HG02610 (cell line): ENCODE measurements around the gene DRAXIN.

Source experiments
- ATAC-seq: cut with Tn5 transposase; IDR thresholded peaks from one replicate; pipeline ENCODE4 v1.9.1; 2021; ENCODE audit warnings: mild to moderate bottlenecking, moderate library complexity; ENCODE audit not compliant: unreplicated experiment

DRAXIN gene

GRCh38 chr1:11759791-11760190, 68.3 kb downstream of the DRAXIN start:
- ATAC-seq = no peak

DNA sequence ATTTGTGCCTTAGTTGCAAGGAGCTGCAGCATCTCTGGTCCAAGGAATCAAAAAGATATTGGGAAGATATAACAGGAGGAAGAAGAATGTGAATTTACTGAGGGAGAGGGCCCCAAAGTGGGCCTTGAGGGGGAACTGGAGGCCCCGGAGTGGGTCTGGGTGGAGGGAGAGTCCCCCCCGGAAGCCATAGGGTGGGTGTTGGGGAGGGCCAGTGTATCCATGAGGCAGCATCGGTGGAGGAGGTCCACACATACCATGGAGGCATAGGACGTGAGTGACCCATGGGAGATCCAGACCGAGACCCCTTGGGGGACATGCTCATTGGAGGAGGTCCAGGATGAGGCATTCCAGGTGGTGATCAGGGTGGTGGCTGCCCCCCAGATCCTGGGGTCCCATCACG, 69.8 kb downstream of the DRAXIN start:
- no peak for ATAC-seq

- no peak for ATAC-seq
Observed at GRCh38 chr1:11761988-11762406, 70.5 kb downstream of the DRAXIN start, which contains the start of gene C1orf167. TSS of gene C1orf167 (plus strand) at chr1:11762193. CDS start at chr1:11764401, 2,208 bp downstream.

- no peak for ATAC-seq
Observed at GRCh38 chr1:11764115-11764514, 72.6 kb downstream of the DRAXIN start.

GRCh38 chr1:11764519-11764918, 73.0 kb downstream of the DRAXIN start:
- no peak for ATAC-seq

- ATAC-seq = no peak
Observed at GRCh38 chr1:11765661-11766428, 74.3 kb downstream of the DRAXIN start.

DNA sequence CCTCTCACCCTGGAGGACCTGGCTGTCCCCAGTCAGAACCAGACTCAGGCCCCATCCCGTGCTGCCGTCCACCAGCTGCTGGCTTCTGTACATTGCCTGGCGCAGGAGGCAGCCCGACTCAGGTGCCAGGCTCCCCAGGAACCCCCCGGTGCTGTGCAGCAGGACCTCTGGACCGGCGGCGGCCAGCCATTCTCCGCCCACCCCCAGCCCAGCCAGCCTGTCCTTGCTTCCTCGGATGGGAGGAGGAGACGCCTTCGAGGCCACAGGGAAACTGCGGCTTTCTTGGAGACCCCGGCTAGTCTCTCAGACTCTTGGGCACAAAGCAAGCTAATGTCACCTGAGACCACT, 74.9 kb downstream of the DRAXIN start:
- no peak for ATAC-seq

GRCh38 chr1:11767922-11768704, 76.6 kb downstream of the DRAXIN start:
- no peak for ATAC-seq

DNA sequence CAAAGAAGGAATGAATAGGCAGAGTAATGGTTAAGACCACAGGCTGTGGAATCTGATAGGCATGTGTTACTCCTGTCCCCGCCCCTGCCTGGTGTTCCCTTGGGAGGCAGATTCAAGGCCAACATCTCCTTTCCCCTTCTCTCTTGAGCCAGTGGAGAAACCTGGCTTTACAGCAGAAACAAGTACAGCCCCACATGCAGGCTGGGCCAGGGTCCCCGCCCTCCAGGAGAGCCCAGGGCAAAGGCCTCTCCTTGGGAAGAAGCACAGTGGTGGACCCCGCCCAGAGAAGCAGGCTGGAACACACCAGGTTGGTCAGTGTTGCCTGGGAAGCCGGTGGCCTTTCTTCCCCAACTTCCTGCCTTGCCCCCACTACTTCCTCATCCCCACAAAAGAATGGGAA, 77.3 kb downstream of the DRAXIN start:
- ATAC-seq = no peak

GRCh38 chr1:11769274-11769673, 77.8 kb downstream of the DRAXIN start:
- no peak for ATAC-seq

DNA sequence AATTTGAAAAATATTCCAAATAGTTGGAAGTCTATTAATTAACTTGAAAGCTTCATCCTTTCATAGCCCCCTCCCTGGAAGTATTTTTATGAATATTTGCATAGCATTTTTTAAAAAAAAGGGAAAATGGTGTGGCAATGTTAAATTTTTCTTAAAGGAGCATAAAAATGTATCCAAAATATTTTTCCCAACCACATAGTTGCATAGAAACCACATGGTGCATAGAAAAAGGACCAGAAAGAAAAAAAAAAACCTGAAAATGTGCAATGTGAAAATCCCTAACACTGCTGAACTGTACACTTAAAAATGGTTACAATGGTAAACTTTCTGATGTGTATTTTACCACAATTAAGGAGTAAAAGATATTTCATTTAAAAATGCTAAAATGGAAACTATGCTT, 78.5 kb downstream of the DRAXIN start:
- no peak for ATAC-seq

GRCh38 chr1:11771481-11772043, 80.1 kb downstream of the DRAXIN start:
- no peak for ATAC-seq

DNA sequence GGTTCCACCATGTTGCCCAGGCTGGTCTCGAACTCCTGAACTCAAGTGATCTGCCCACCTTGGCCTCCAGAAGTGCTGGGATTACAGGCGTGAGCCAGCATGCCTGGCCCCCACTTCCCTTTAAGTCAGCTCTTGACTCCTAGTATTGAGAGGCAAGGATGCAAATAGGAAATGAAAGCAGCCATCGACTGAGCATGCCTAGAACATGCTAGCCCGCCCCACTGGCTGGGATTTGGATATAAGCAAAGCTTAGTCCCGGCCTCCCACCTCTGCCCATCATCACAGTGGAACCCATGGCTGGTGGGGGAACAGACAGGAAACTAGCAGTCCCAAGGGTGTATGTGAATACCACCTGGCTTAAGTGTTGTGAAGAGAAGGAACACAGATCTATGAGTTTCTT, 80.9 kb downstream of the DRAXIN start:
- ATAC-seq = no peak

DNA sequence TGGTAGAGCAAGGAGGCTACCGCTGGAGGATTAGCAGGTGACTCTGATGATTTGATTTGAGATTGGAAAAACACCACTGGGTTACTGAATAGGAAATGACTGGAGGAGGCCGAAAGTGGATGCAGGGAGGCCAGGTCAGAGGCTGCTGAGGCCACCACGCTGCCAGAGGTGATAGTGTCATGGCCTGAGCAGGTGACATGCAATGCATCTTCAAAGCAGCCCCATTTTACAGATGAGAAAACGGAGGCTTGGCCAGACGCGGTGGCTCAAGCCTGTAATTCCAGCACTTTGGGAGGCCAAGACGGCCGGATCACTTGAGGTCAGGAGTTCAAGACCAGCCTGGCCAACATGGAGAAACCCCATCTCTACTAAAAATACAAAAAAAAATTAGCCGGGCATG, 83.2 kb downstream of the DRAXIN start:
- ATAC-seq = no peak
